Panc1 (cell line): ENCODE measurements around the gene OR7G1. TPM values are rescaled to one million over a fixed set of nuclear protein-coding genes. Genes with fewer than 3 reads are reported as not detected.

ENCODE experiments used
- ATAC-seq: fragments of 200-7000 bp; cut with Tn5 transposase; 2 replicates; pipeline ENCODE4 v1.9.1; 2020; ENCODE audit warnings: mild to moderate bottlenecking, moderate library complexity
- Bru-seq: library from RNA; stranded (reverse); fragments of 400-500 nt; gene quantifications from one replicate; lab custom pipeline; 2021; lab: Mats Ljungman, UMichigan
- BruChase-seq, 2 experiments: library from RNA; stranded (reverse); fragments of 400-500 nt; gene quantifications; one replicate each; lab custom pipeline; 2021; lab: Mats Ljungman, UMichigan
- BruUV-seq: library from RNA; stranded (reverse); fragments of 400-500 nt; replicated peaks from 2 replicates; lab custom pipeline; 2021; lab: Mats Ljungman, UMichigan
- CTCF ChIA-PET: fragments of 300-600 bp; sonication (Branson Sonifier 250); formaldehyde crosslinking; loops from one replicate; lab custom pipeline; 2022; ENCODE audit warnings: antibody characterized with exemption; lab: Charles Lee
- POLR2A ChIA-PET: fragments of 300-600 bp; sonication (Branson Sonifier 250); formaldehyde crosslinking; loops from one replicate; lab custom pipeline; 2022; ENCODE audit warnings: antibody characterized with exemption; lab: Charles Lee
- DNase-seq: peaks from one replicate; pipeline ENCODE4 v3.0.0-alpha.2; 2010; ENCODE audit warnings: low read depth, low spot score
- H3K27ac ChIP-seq: 2 replicates; pipeline ENCODE4 v1.5.1; 2011; ENCODE audit warnings: mild to moderate bottlenecking, low read length, inconsistent platforms
- H3K27me3 ChIP-seq: fragments of 200-500 bp; sonication (Bioruptor generic); 2 replicates; pipeline ENCODE4 v1.6.0; 2014; ENCODE audit warnings: low read length, inconsistent platforms; ENCODE audit not compliant: control insufficient read depth, insufficient read depth
- H3K36me3 ChIP-seq: fragments of 200-500 bp; sonication (Bioruptor generic); 2 replicates; pipeline ENCODE4 v1.5.1; 2014; ENCODE audit warnings: inconsistent platforms, mild to moderate bottlenecking, low read length, moderate library complexity; ENCODE audit not compliant: control insufficient read depth, insufficient read depth
- H3K4me1 ChIP-seq: 2 replicates; pipeline ENCODE4 v1.5.1; 2011; ENCODE audit warnings: inconsistent platforms, mild to moderate bottlenecking, low read length, moderate library complexity; ENCODE audit not compliant: control insufficient read depth, insufficient read depth
- H3K4me3 ChIP-seq, 2 experiments: 2 replicates each; pipeline ENCODE4 v1.5.1; 2011 to 2012; ENCODE audit warnings: low read depth in 2 of 2, low read length in 2 of 2, mild to moderate bottlenecking in 2 of 2, inconsistent platforms in 1 of 2, moderate library complexity in 1 of 2
- H3K9me3 ChIP-seq: fragments of 200-500 bp; sonication (Bioruptor generic); 2 replicates; pipeline ENCODE4 v1.5.1; 2014; ENCODE audit warnings: low read depth, mild to moderate bottlenecking, inconsistent platforms, low read length, moderate library complexity; ENCODE audit not compliant: control insufficient read depth, insufficient read depth
- CTCF ChIP-seq: fragments of 450-650 bp; IDR thresholded peaks from 2 replicates; pipeline ENCODE4 v1.5.1; 2017; ENCODE audit warnings: mild to moderate bottlenecking
- POLR2AphosphoS5 ChIP-seq: IDR thresholded peaks from 2 replicates; pipeline ENCODE4 v1.6.1; 2012; ENCODE audit warnings: mild to moderate bottlenecking, low read depth, low read length, moderate library complexity
- REST ChIP-seq, 2 experiments: IDR thresholded peaks; 2 replicates each; pipeline ENCODE4 v1.6.1; 2011 to 2012; ENCODE audit warnings: low read depth in 2 of 2, control low read depth in 1 of 2, low read length in 1 of 2, mild to moderate bottlenecking in 1 of 2, moderate library complexity in 1 of 2; ENCODE audit not compliant: insufficient read depth in 1 of 2
- SIN3A ChIP-seq: IDR thresholded peaks from 2 replicates; pipeline ENCODE4 v1.6.1; 2012; ENCODE audit warnings: low read depth, mild to moderate bottlenecking, low read length, moderate library complexity, borderline replicate concordance; ENCODE audit not compliant: insufficient read depth
- TCF7L2 ChIP-seq: IDR thresholded peaks from 2 replicates; pipeline ENCODE4 v1.6.1; 2011; ENCODE audit warnings: mild to moderate bottlenecking, low read depth, low read length, inconsistent platforms
- in situ Hi-C: cut with HindIII; loops from 2 replicates; pipeline ENCODE4 v1.10.0; 2016; ENCODE audit warnings: low sequenced_read_pairs, low pct_unique_long_range_greater_than_20kb
- intact Hi-C: fragments of 100-400 bp; cut with micrococcal nuclease; formaldehyde crosslinking; loops from one replicate; pipeline ENCODE4 v1.10.0; 2022; ENCODE audit not compliant: unreplicated experiment
- long read RNA-seq: library from polyadenylated mRNA; unstranded; transcript quantifications from one replicate; pipeline ENCODE4 v2.0.0, GENCODE V29; 2021; ENCODE audit not compliant: unreplicated experiment
- polyA plus RNA-seq: library from polyadenylated mRNA; unstranded; fragments of >200 nt; gene quantifications from one replicate; pipeline ENCODE4 v1.2.1, GENCODE V29; 2012; ENCODE audit warnings: missing spikeins; ENCODE audit not compliant: insufficient read length
- total RNA-seq: library from RNA; stranded (reverse); gene quantifications from one replicate; pipeline ENCODE4 v1.2.1, GENCODE V29; 2021; ENCODE audit not compliant: unreplicated experiment

Gene OR7G1
- not detected for total RNA-seq
- polyA plus RNA-seq: not detected
- Bru-seq, nascent RNA: not detected
- BruChase-seq, experiment 1, labeled RNA remaining after a 2-hour chase: not detected
- BruChase-seq, experiment 2, labeled RNA remaining after a 6-hour chase: not detected
- long read RNA-seq: 0 reads

- in situ Hi-C loops (no loop called here), intact Hi-C loops (no loop called here)
- Histone ChIP-seq H3K27me3 (no peaks in the 10 kb centered on the region), H3K36me3 (no peaks in the 10 kb centered on the region), H3K4me1 (no peaks in the 10 kb centered on the region), H3K27ac (no peak within 1 kb of the TSS), H3K4me3 (no peak within 1 kb of the TSS), H3K9me3 (no peaks in the 10 kb centered on the region)
- ChIA-PET CTCF (no interaction called here), POLR2A (no interaction called here)
- BruUV-seq: no TSS peak
- DNase-seq (no peak), ATAC-seq (no peak)
- TF ChIP-seq CTCF (no peak), REST (IDR thresholded peaks at IDR 0.05; ENCODE audit: insufficient read depth in 1 of 2, low read depth in 2 of 2, low read length in 1 of 2) (no peak), TCF7L2 (no peak), SIN3A (no peak)
These were observed at the start of gene OR7G1 for GRCh38 chr19:9115307-9115813. TSS of gene OR7G1 (minus strand) at chr19:9115763. CDS start at chr19:9115763, 0 bp downstream.

GRCh38 chr19:9165261-9165660, 49.7 kb upstream of the OR7G1 start:
- no peaks in the 10 kb centered on the region for H3K4me1 ChIP-seq
- intact Hi-C loops: no loop called here
- CTCF ChIA-PET: no interaction called here
- ATAC-seq (no peak), DNase-seq (no peak)
- H3K36me3 ChIP-seq: peaks cover 16% of the 10 kb centered on the region
- H3K9me3 ChIP-seq: peaks cover 12% of the 10 kb centered on the region; the same call in 1 of the 2 replicates
- in situ Hi-C loops: no loop called here
- no peak overlapping the region for H3K27ac ChIP-seq
- H3K27me3 ChIP-seq: no peaks in the 10 kb centered on the region
- H3K4me3 ChIP-seq: no peak overlapping the region
- POLR2A ChIA-PET: no interaction called here
- TF ChIP-seq SIN3A (no peak), CTCF (no peak), REST (IDR thresholded peaks at IDR 0.05; ENCODE audit: insufficient read depth in 1 of 2, low read depth in 2 of 2, low read length in 1 of 2) (no peak), TCF7L2 (no peak), POLR2AphosphoS5 (no peak)
- no TSS peak for BruUV-seq
